SH-SY5Y (cell line): ENCODE data around the gene STXBP3.

ENCODE experiments used
- GATA2 ChIP-seq: IDR thresholded peaks from 2 replicates; pipeline ENCODE4 v1.6.1; 2011; ENCODE audit warnings: mild to moderate bottlenecking, low read depth, low read length
- GATA3 ChIP-seq: IDR thresholded peaks from 2 replicates; pipeline ENCODE4 v1.6.1; 2011; ENCODE audit warnings: low read depth, mild to moderate bottlenecking, low read length, moderate library complexity

GRCh38 chr1:108852221-108852975 is 105.9 kb downstream of the STXBP3 start:
- TF ChIP-seq GATA3 = no peak
- no peak for TF ChIP-seq GATA2
